ENCODE data around the gene AK4.

DNA sequence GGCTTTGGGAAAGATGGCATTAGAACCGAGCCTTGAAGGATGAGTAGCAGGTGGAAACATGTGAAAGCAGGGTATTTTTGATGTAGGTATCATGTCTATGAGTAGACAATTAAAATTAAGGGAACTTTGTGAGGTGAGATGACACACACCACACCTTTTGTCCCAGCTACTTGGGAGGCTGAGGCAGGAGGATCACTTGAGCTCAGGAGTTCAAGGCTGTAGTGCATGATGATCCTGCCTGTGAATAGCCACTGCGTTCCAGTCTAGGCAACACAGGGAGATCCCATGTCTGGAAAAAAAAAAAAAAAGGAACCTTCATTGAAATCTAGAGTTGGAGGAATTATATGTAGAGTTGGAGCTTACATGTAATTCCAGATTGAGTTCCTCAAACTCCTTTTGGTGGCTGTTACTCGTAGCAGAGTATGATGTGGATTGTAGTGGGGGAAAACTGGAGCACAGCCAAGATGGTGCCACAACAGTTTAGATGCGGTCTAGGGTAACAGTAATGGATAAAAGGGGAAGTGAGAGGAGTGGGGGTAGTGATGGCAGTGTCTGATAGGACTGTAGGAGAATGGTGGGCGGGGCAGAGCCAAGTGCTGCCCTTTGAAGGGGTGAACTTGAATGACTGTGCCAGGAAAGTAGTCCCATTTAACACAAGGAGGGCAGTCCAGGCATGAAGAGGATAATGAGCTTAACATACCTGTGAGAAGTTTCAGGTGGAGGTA, 17.4 kb downstream of the AK4 start:
- TF ChIP-seq CTCF (IDR thresholded peaks at IDR 0.05; ENCODE audit: poor library complexity) (no peak), EZH2phosphoT487 (IDR thresholded peaks at IDR 0.05; ENCODE audit: low read depth, severe bottlenecking, unreplicated experiment) (no peak)
